GM19452 (cell line): ENCODE data around the gene GAREM1.

Experiments used
- ATAC-seq: cut with Tn5 transposase; IDR thresholded peaks from one replicate; pipeline ENCODE4 v1.9.1; 2021; ENCODE audit not compliant: unreplicated experiment

GAREM1 gene

GRCh38 chr18:32427084-32427900 lies 43.4 kb downstream of the GAREM1 start:
- ATAC-seq = no peak

GRCh38 chr18:32425466-32425865 lies 45.2 kb downstream of the GAREM1 start:
- ATAC-seq = no peak

DNA sequence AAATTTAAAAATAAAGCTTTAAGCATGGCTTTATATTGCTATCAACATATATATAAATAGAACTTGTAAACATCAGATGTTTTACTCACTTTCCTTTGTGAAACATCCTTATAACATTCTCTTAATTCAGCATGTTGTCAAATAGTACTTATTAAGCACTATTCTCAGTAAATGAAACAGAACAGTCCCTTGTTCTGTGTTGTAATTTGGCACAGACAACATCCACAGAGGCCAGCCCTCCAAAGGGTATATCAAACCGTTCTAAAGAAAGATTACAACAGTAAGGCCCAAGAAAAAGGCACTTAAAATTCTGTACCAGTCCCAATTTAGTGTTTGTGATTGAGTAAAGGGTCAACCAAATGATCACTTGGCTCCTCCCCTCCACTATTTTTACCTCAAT lies 46.0 kb downstream of the GAREM1 start:
- ATAC-seq = no peak

DNA sequence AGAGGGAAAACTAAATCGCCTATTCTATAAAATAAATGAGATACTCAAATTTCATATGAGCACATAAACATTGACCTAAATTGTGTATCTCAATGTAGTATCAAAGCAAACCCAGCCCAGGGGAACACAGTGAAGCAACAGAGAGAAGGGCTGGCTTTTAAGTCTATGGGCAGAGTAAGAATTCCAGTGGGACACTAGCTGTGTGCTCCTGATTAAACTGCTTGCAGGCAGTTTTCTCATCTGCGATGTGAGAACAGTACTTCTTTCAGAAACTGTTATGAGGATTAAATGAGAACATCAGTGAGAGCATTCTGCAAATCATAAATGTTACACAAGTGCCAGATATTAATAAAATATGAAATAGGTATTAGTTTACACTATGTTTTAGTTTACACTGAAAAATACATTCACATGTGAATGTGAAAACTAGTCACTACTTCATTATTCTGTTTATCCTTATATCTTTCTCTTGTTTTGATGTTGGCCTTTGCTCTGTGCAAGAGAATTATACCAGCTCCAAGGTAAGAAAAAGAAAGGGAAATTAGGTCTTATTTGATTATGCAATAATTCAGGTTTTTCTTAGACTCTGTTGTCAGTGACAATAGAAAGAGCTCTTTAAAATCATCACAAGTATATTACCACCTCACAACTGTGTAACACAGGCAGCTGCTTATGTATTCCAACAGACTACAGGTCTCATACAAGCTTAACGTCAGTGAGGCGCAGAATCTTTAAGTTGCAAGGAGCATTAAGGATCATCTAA lies 47.5 kb downstream of the GAREM1 start:
- no peak for ATAC-seq

DNA sequence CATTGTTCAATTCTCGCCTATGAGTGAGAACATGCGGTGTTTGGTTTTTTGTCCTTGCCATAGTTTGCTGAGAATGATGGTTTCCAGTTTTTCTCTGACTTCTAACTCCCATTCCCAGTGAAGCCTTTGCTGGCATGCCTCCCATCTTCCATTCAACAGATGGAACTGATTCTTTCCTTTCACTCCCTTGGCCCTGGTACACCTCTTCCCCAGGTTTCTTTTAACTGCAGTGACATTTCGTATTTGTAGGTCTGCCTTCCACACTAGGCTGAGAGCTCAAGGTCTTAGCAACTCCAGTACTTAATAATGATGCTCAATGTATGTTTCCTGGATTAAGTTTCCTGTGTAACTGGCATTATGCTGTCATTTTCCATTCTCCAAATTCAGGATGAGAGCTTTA lies 48.5 kb downstream of the GAREM1 start:
- no peak for ATAC-seq

DNA sequence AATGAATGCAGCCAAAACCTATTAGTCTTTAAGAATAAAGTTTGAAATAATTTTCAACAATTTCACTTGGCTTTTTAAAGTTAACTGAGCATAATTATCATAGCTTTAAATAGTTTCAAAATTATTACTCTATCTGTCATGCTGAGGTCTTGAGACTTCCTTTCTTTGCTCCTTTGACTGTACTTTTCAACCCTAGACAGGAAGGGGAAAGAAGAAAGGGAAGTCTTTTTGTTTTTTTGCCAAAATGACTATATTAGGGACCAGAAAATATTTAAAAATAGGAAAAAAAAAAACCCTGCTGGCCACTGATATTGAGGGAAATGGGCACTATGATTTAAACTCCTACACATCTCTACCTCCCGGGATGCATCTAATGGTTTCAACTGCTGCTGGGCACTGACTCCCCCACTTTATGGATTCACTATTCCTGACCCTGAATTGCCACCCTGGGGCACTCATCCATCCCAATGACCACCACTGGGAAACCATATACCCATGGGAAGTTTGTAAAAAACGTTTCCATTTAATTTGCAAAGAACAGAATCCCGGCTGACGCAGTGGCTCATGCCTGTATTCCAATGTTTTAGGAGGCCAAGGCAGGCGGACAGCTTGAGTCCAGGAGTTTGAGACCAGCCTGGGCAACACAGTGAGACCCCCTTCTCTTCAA lies 50.5 kb downstream of the GAREM1 start:
- no peak for ATAC-seq

- no peak for ATAC-seq
These were observed 52.5 kb downstream of the GAREM1 start for GRCh38 chr18:32418148-32418547.

DNA sequence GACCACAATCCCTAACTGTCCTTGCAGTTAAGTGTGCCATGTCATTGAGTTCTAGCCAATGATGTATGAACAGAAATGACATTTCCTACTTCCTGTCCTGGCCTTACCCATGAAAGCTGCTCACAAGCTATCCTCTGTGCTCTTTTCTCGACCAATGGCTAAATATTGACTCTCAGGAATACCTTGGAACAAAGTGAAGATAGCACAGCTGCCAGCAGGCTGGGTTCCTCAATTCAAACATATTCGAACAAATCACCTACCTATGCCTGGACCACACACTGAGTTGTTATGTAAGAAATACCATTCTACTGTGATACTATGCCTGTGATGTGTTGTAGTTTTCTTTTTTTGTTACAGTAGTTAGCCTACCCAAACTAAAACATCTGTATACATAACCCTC lies 65.1 kb downstream of the GAREM1 start:
- ATAC-seq = no peak

GRCh38 chr18:32401621-32402020 lies 69.1 kb downstream of the GAREM1 start:
- no peak for ATAC-seq

GRCh38 chr18:32393407-32393806 lies 77.3 kb downstream of the GAREM1 start:
- no peak for ATAC-seq

DNA sequence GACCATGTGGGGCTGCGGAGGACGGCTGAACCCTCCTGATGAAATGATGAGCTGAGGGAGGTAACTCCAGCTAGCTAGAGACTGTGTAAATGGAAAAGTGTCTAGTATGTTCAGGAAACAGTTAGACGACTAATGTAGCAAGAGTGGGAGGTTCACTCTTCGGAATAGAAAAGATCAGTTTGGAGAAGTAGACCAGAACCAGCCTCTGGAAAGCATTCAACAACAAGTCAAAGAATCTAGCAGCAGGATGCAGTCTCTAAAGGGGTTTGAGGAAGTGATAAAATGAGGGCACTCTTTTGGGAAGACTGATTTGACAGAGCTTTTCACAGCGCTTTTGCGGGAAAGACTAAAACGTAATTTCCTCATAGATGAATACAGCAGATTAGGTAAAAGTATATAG lies 79.6 kb downstream of the GAREM1 start:
- ATAC-seq = no peak

GRCh38 chr18:32389858-32390257 lies 80.8 kb downstream of the GAREM1 start:
- ATAC-seq = no peak

DNA sequence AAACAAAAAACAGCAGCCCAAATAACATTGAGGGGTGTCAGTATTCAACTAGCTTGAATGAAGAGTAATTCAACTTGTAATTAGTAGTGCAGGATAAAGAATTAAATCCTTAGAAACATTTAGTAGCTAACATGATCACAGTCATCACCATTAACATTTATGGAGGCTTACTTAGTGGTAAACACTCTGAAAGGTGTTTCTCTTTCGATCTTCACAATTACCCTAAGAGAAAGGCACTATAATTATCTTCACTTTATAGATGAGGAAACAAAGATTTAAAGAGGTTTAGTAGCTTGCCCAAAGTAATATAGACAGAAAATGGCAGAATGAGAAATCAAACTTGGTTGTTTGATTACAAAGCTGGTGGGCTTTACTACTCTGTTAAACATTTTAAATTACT lies 81.5 kb downstream of the GAREM1 start:
- ATAC-seq = no peak

DNA sequence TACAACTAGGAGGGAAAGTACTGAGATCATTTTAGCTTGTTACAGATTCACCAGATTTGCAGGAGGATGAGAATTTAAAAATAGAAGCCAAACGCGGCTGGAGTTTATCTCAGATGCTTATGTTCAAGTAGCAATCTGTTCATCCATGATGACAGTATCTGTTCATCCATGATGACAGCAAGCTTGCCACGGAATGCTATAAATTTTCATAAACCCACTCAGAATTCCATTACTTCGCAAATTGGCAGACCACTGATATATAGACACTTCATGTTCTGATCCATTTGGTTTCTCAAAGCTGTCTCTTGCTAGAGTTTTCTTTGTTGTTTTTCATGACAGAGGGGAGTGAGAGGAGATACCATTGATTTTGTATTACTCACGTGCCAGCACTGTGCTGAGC lies 84.2 kb downstream of the GAREM1 start:
- no peak for ATAC-seq

GRCh38 chr18:32383050-32383819 lies 87.4 kb downstream of the GAREM1 start:
- ATAC-seq = no peak

GRCh38 chr18:32381761-32382160 lies 88.9 kb downstream of the GAREM1 start:
- ATAC-seq = no peak

DNA sequence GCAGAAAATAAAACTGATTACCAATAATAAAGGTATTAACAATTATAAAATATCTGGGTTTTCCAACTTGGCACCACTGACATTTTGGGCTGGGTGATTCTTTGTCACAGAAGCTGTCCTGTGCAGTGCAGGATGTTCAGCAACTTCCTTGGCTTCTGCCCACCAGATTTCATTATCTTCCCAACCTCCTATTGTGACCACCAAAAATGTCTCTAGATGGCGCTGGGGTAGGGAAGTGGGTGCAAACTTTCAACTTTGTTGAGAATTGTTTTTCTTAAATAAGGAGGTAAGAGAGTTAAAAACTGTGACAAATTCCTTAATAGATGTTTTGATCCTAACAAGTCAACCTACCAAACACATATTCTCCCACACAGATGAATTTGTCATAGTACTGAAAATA lies 90.1 kb downstream of the GAREM1 start:
- no peak for ATAC-seq

GRCh38 chr18:32379891-32380290 lies 90.8 kb downstream of the GAREM1 start:
- ATAC-seq = no peak

- ATAC-seq = no peak
These were observed 92.0 kb downstream of the GAREM1 start for GRCh38 chr18:32378705-32379104.

- no peak for ATAC-seq
These were observed 96.7 kb downstream of the GAREM1 start for GRCh38 chr18:32373995-32374394.

- ATAC-seq = no peak
These were observed 97.2 kb downstream of the GAREM1 start for GRCh38 chr18:32373505-32373904.
